H1 (cell line): Measurements from ENCODE around the gene SCG5. TPM values are rescaled to one million over a fixed set of nuclear protein-coding genes. Genes with fewer than 3 reads are reported as not detected.

Experiments used
- CEBPB ChIP-seq: IDR thresholded peaks from 2 replicates; pipeline ENCODE4 v1.6.1; 2012; ENCODE audit warnings: low read depth, low read length
- CHD7 ChIP-seq: fragments of 300-600 bp; sonication (generic); IDR thresholded peaks from 2 replicates; pipeline ENCODE4 v1.7.1; 2012; ENCODE audit warnings: low read length, moderate library complexity, mild to moderate bottlenecking, inconsistent platforms; ENCODE audit not compliant: insufficient replicate concordance
- CTCF ChIP-seq, 3 experiments: IDR thresholded peaks; 1 replicate in 2 of 3; 2 replicates in 1 of 3; pipeline versions ENCODE4 v1.5.1 to v1.6.1; 2011; ENCODE audit warnings: low read length in 3 of 3, mild to moderate bottlenecking in 3 of 3, inconsistent platforms in 2 of 3, low read depth in 1 of 3, moderate library complexity in 1 of 3; ENCODE audit not compliant: insufficient read depth in 1 of 3; ENCODE audit errors: control extremely low read depth in 1 of 3
- FOSL1 ChIP-seq: IDR thresholded peaks from 2 replicates; pipeline ENCODE4 v1.6.1; 2011; ENCODE audit warnings: mild to moderate bottlenecking, low read depth, low read length, moderate library complexity; ENCODE audit not compliant: insufficient read depth
- GABPA ChIP-seq: IDR thresholded peaks from 2 replicates; pipeline ENCODE4 v1.6.1; 2011; ENCODE audit warnings: mild to moderate bottlenecking, low read length, moderate library complexity, borderline replicate concordance; ENCODE audit not compliant: insufficient read depth
- POU5F1 ChIP-seq: IDR thresholded peaks from 2 replicates; pipeline ENCODE4 v1.6.1; 2011; ENCODE audit warnings: low read depth, mild to moderate bottlenecking, low read length, moderate library complexity
- polyA plus RNA-seq, 7 experiments: library from polyadenylated mRNA; depleted of rRNA in 3 of 7; stranded (reverse) in 5 of 7; unstranded in 2 of 7; fragments of >200 nt in 5 of 7; fragments of 200-250 nt in 2 of 7; gene quantifications; 1 replicate in 5 of 7; 2 replicates in 1 of 7; 4 replicates in 1 of 7; pipeline versions ENCODE4 v1.2.1 to v1.2.3, GENCODE V29; 2011 to 2013; ENCODE audit warnings: missing spikeins in 2 of 7, mixed read lengths in 2 of 7
- total RNA-seq: library from RNA; stranded (reverse); fragmentation: NEBNext Ultra II Directional; extraction: Animal tissue kit (Norgen Biotek cat#: 25700); gene quantifications from 2 replicates; pipeline ENCODE4 v1.2.1, GENCODE V29; 2021

The SCG5 gene
- total and polyA plus RNA-seq, 2 of the 8 experiments (the other 6 are each of a cell fraction or from before 2014, with no cell fraction given) = 18.7 to 19.9 TPM

- no peak for TF ChIP-seq GABPA
- no peak for TF ChIP-seq POU5F1
- TF ChIP-seq CTCF (IDR thresholded peaks at IDR 0.05; ENCODE audit: control extremely low read depth in 1 of 3, insufficient read depth in 1 of 3, low read depth in 1 of 3, low read length in 3 of 3) = no peak
- TF ChIP-seq FOSL1 = no peak
- no peak for TF ChIP-seq CEBPB
- no peak for TF ChIP-seq CHD7
- TF ChIP-seq, all 59 proteins: peak for 0
These were observed 22.2 kb downstream of the SCG5 start (continued) for GRCh38 chr15:32663671-32664070.
